GM10266 (cell line): ENCODE results near the gene SSX2IP.
"Not testable (repeated sequence)": the region's sequence is repeated elsewhere in the genome, so short reads cannot be mapped to it uniquely, and the experiment has no call there.

ENCODE experiments used
- DNase-seq: peaks from one replicate; pipeline ENCODE4 v3.0.0; 2012; ENCODE audit errors: extremely low spot score
- CTCF ChIP-seq: IDR thresholded peaks from 2 replicates; pipeline ENCODE4 v1.5.1; 2012; ENCODE audit warnings: mild to moderate bottlenecking, low read depth; ENCODE audit not compliant: control insufficient read depth, insufficient read depth; ENCODE audit errors: missing control alignments

Gene SSX2IP

GRCh38 chr1:84731519-84731918 is 41.3 kb upstream of the SSX2IP start:
- no peak for TF ChIP-seq CTCF
- DNase-seq = no peak

- not testable (repeated sequence) for DNase-seq
These were observed 37.5 kb upstream of the SSX2IP start for GRCh38 chr1:84727711-84728110.

- DNase-seq = no peak
- TF ChIP-seq CTCF = no peak
These were observed 36.6 kb upstream of the SSX2IP start for GRCh38 chr1:84726593-84727499.

GRCh38 chr1:84724128-84724860 is 34.0 kb upstream of the SSX2IP start:
- DNase-seq = peak; percentile 45
- TF ChIP-seq CTCF = peak; percentile 50

GRCh38 chr1:84722794-84723193 is 32.5 kb upstream of the SSX2IP start:
- no peak for TF ChIP-seq CTCF
- no peak for DNase-seq

GRCh38 chr1:84721872-84722271 is 31.6 kb upstream of the SSX2IP start:
- not testable (repeated sequence) for DNase-seq

GRCh38 chr1:84721152-84721551 is 30.9 kb upstream of the SSX2IP start:
- no peak for TF ChIP-seq CTCF
- DNase-seq = no peak

GRCh38 chr1:84720221-84720780 is 30.0 kb upstream of the SSX2IP start:
- no peak for DNase-seq
- no peak for TF ChIP-seq CTCF
